GM13976 (cell line): ENCODE results near the gene LMO2.
A peak's percentile ranks its signal among the peaks of the same experiment; 100 is the strongest.

Experiments used
- DNase-seq: peaks from one replicate; pipeline ENCODE4 v3.0.0; 2012; ENCODE audit warnings: low spot score
- CTCF ChIP-seq: IDR thresholded peaks from 2 replicates; pipeline ENCODE4 v1.5.1; 2012; ENCODE audit warnings: borderline replicate concordance, mild to moderate bottlenecking; ENCODE audit not compliant: insufficient read depth; ENCODE audit errors: extremely low read depth, missing control alignments, control extremely low read depth
- in situ Hi-C: fragments of 300-500 bp; cut with MboI; formaldehyde crosslinking; loops from one replicate; pipeline ENCODE4 v1.12.0; 2022; ENCODE audit warnings: low sequenced_read_pairs, mixed read lengths, inconsistent platforms; ENCODE audit not compliant: unreplicated experiment

Gene LMO2

GRCh38 chr11:33898957-33899356 lies 7.1 kb upstream of the LMO2 start:
- in situ Hi-C loops, result no loop called here
- no peak for TF ChIP-seq CTCF
- DNase-seq, result no peak

DNA sequence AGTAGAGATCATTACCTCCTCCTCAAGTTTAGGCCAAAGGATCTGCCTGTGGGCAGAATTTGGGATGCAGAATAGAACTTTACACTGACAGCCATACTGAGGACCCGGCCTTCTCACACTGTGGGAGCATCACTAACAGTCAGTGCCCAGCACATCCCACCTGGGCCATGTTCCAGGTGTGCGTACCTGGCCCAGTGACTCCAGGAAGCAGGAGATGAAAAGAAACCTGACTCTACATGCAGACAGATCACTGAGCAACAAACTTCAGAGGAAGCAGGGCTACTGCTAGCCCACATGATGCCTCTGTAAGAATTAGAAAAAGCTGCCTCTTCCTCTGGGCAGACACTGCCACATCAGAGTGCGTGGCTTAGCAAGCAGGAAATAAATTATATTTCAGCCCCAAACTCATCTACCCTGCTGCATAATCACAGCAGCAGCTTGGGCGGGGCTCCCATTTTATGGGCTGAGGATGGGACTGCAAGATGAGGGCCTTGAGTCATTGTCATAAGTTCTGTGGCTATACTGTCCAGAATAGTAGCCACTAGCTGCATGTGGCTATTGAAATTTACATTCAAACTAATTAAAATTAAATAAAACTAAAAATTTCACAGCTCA lies 6.0 kb upstream of the LMO2 start:
- in situ Hi-C loops, result no loop called here
- no peak for DNase-seq
- TF ChIP-seq CTCF, result no peak

DNA sequence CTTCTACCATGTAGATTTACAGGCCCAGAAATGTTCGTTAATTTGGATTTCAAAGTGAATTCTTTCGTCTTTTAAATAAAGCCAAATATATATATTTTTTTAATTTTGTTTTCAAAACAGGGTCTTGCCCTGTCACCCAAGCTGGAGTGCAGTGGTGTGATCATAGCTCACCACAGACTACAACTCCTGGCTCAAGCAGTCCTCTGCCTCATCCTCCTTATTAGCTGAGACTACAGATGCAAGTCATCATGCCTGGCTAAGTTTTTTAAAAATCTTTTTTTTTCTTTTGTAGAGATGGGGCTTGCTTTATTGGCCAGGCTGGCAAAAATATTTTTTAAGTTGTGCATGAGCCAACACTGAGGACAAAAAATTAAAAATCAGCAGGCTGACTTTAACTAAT lies 5.0 kb upstream of the LMO2 start:
- in situ Hi-C loops, result no loop called here

DNA sequence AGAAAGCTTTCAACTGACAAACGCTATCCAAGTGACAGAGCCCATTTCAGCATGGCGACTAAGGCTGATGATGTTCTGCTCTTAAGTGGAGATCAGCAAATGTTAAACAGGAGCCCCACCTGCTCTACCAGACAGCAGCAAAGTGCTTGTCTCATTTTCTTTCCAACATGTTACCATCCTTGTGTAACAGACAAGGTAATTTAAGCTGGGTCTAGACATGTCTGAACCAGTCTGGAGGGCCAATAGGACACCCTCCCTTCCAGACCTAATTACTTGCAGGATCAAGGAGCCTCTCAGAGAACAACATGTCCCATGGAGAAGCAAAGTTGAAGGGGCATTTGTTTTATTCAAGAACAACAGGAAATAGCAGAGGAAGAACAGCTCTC lies 3.9 kb upstream of the LMO2 start:
- DNase-seq, result no peak
- in situ Hi-C loops, result no loop called here
- no peak for TF ChIP-seq CTCF

More for the DNA sequence above, 5.0 kb upstream of the LMO2 start:
- DNase-seq, result no peak
- no peak for TF ChIP-seq CTCF

- in situ Hi-C loops, result no loop called here
- no peak for DNase-seq
Observed at GRCh38 chr11:33894398-33894746, 2.5 kb upstream of the LMO2 start.

GRCh38 chr11:33893711-33894397 lies 2.0 kb upstream of the LMO2 start:
- DNase-seq, result peak; percentile 69
- in situ Hi-C loops, result no loop called here
- no peak for TF ChIP-seq CTCF

More at GRCh38 chr11:33894398-33894746, 2.5 kb upstream of the LMO2 start:
- no peak for TF ChIP-seq CTCF

DNA sequence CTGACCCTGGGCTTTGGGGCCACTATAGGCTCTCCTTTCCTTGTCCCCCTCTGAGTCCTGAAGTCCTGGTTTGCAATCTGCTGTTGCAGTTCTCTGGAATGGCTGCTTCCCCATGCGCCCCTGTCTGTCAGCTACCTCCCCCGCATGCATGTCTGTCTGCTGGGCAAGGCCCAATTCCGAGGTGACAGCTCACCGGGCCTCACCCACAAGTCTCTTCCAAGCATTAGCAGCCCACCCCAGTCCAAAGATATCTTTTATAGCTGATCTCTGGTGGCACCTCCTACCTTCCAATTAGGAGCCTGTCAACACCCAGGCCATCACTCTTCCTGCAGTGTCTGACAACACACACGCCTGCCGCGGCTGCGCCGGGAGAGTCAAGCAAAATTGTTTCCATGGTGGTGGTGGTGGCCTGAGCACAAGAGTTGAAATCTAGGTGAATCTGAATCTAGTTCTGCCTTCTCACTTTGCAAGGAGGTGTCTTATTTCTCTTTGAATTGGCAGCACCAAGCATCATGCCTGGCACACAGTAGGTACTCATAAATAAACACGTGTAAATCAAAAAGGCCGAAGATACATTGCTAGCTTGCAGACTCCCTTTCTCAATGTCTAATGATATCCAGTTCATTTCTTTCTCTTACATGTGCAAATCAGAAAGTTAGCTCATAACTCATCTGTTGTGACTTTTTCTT lies 1.2 kb upstream of the LMO2 start:
- no peak for TF ChIP-seq CTCF
- in situ Hi-C loops, result no loop called here

More for the DNA sequence above, 1.2 kb upstream of the LMO2 start:
- no peak for DNase-seq
